ENCODE measurements around the gene ATP9B. TPM values are rescaled to one million over a fixed set of nuclear protein-coding genes. Genes with fewer than 3 reads are reported as not detected.

ATP9B gene
- total and polyA plus RNA-seq, 2 experiments from 2014 or later: 8.5 to 12.8 TPM

DNA sequence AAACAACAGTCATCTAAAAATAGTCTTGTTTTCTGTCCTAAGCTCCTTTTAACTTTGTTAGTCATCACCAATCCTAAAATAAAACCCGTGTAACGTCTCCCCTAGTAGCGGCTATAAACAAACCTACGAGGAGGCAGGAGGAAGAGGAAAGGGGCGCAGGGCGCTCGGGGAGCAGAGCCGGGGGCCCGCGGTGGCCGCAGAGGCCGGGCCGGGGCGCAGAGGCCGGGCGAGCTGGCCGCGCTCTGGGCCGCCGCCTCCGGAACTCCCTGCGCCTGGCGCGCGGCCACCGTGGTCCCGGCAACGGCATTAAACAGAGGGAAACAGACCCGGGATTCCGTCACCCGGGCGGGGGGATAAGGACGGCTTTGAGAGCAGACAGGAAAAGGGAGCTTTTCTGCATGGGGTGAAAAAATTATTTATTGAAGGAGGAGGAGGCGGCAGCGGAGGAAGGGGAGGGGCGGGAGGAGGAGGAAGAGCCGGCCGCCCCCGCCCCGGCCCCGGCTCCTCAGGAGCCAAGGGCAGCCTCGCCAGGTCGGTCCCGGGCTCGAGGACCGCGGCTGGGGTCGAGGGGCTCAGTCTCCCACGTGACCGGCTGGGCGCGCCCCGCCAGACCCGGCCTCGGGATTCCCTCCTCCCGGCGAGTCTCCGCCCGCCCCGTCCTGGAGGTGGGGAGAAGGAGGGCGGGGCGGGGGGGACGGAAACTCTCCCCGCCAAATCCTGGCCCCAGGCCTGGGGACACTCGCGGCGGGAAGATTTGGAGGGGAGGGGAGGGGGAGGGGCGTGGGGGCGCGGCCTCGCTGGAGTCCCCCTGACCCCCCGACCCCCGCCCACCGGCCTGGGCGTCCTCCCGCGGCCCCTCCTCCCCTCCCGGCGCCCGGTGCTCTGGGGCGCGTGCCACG is 324.7 kb downstream of the ATP9B start:
- in situ Hi-C loops (cut with MboI): no loop called here
- H3K79me2 ChIP-seq (ENCODE audit: insufficient read depth): no peaks in the 10 kb centered on the region

DNA sequence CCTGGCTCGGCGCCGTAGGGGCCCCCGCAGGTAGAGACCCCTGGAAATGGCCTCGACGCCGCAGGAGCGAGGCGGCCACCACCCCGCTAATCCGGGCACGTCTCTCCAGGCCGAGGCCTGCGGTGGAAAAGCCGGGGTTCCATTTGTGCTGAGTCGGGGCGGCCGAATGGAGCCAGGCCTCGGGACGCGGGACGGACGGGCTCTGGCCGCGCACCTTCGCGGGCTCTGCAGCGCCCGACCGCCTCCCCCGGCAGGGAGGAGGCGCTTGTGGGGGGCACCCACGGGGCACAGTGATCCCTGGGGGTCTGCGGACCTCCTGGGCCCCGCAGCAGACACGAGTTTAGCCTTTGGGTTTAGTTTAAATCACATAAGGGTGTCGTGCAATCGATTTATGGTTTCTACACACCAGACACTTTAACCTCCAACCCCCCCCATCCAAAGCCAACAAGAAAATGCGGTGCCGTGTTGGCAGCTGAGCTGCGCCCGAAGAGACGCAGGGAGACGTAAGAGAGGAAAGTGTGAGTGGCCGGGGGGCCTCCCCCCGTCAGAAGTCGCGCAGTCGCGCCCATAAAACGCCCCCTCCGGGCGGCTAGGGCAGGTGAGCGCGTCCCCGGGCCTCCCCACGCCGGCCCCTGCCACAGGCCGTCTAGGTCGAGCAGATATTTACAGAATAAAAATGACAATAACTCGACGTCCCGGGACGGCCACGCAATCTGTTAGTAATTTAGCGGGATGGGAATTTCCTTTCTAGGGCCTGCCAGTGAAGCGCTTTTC is 325.5 kb downstream of the ATP9B start:
- Histone ChIP-seq H4K20me1 (ENCODE audit: insufficient read depth) (no peaks in the 10 kb centered on the region), H3F3A (ENCODE audit: insufficient read depth) (no peaks in the 10 kb centered on the region), H3K36me3 (ENCODE audit: low read depth) (no peaks in the 10 kb centered on the region), H3K9ac (peak overlapping the region; percentile 95), H3K27ac (peak overlapping the region; percentile 92), H3K27me3 (replicated peaks; ENCODE audit: insufficient read depth) (no peaks in the 10 kb centered on the region), H3K79me2 (ENCODE audit: insufficient read depth) (no peaks in the 10 kb centered on the region), H3K9me3 (ENCODE audit: low read depth) (no peaks in the 10 kb centered on the region), H3K4me3 (peak overlapping the region; percentile 74), H3K9me2 (ENCODE audit: insufficient read depth) (no peaks in the 10 kb centered on the region), H3K4me1 (ENCODE audit: insufficient read depth) (no peaks in the 10 kb centered on the region), H2AFZ (peak overlapping the region; percentile 57), H3K4me2 (ENCODE audit: unreplicated experiment) (peak overlapping the region; percentile 49)
- 3 to 4% methylated on average over 57 to 66 of the region's 67 CpGs for WGBS, 2 experiments (ENCODE audit: low coverage in 1 of 2, low lambda C conversion rate in 2 of 2, missing lambda C conversion rate in 2 of 2)
- DNase-seq: peak; percentile 85
- TF ChIP-seq EZH2 (IDR thresholded peaks at IDR 0.05; ENCODE audit: insufficient read depth, poor library complexity, severe bottlenecking) (no peak), EZH2phosphoT487 (IDR thresholded peaks at IDR 0.05; ENCODE audit: insufficient read depth, low read depth) (no peak)
- in situ Hi-C loops (cut with MboI): no loop called here

More for the DNA sequence above, 324.7 kb downstream of the ATP9B start:
- H3K27ac ChIP-seq: peak overlapping the region; percentile 92
- H3K9me3 ChIP-seq (ENCODE audit: low read depth): no peaks in the 10 kb centered on the region
- H3K9me2 ChIP-seq (ENCODE audit: insufficient read depth): no peaks in the 10 kb centered on the region
- H2AFZ ChIP-seq: peak overlapping the region; percentile 67
- peaks cover 5% of the 10 kb centered on the region; the same call in 1 of the 2 replicates for H3K27me3 ChIP-seq (replicated peaks; ENCODE audit: insufficient read depth)
- no peaks in the 10 kb centered on the region for H3K36me3 ChIP-seq (ENCODE audit: low read depth)
- H3K9ac ChIP-seq: peak overlapping the region; percentile 95
- no peaks in the 10 kb centered on the region for H4K20me1 ChIP-seq (ENCODE audit: insufficient read depth)
- DNase-seq: peak; percentile 92
- H3F3A ChIP-seq (ENCODE audit: insufficient read depth): no peaks in the 10 kb centered on the region
- H3K4me1 ChIP-seq (ENCODE audit: insufficient read depth): no peaks in the 10 kb centered on the region
- TF ChIP-seq EZH2 (IDR thresholded peaks at IDR 0.05; ENCODE audit: insufficient read depth, poor library complexity, severe bottlenecking) (no peak), EZH2phosphoT487 (IDR thresholded peaks at IDR 0.05; ENCODE audit: insufficient read depth, low read depth) (no peak)
- peak overlapping the region; percentile 92 for H3K4me2 ChIP-seq (ENCODE audit: unreplicated experiment)
- WGBS, 2 experiments (ENCODE audit: low coverage in 1 of 2, low lambda C conversion rate in 2 of 2, missing lambda C conversion rate in 2 of 2): 1 to 2% methylated on average over 31 to 79 of the region's 83 CpGs
- H3K4me3 ChIP-seq: peak overlapping the region; percentile 74

DNA sequence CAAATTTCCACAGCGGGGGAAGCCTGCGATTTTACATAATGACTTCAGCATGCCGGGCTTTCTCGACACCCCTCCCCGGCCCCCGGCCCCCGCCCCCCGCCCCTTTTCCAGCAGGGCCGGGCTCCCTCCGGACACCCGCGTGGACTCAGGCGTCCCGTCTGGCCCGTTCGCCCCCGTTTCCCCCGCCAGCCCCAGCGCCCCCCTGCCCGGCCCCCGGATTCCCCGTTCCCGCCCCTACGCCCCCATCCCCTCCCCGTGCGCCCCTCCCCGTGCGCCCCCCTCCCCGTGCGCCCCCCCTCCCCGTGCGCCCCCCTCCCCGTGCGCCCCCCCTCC is 326.1 kb downstream of the ATP9B start:
- no peak for TF ChIP-seq EZH2phosphoT487 (IDR thresholded peaks at IDR 0.05; ENCODE audit: insufficient read depth, low read depth)
- TF ChIP-seq EZH2 (IDR thresholded peaks at IDR 0.05; ENCODE audit: insufficient read depth, poor library complexity, severe bottlenecking): no peak
- no peaks in the 10 kb centered on the region for H3K27me3 ChIP-seq (replicated peaks; ENCODE audit: insufficient read depth)

DNA sequence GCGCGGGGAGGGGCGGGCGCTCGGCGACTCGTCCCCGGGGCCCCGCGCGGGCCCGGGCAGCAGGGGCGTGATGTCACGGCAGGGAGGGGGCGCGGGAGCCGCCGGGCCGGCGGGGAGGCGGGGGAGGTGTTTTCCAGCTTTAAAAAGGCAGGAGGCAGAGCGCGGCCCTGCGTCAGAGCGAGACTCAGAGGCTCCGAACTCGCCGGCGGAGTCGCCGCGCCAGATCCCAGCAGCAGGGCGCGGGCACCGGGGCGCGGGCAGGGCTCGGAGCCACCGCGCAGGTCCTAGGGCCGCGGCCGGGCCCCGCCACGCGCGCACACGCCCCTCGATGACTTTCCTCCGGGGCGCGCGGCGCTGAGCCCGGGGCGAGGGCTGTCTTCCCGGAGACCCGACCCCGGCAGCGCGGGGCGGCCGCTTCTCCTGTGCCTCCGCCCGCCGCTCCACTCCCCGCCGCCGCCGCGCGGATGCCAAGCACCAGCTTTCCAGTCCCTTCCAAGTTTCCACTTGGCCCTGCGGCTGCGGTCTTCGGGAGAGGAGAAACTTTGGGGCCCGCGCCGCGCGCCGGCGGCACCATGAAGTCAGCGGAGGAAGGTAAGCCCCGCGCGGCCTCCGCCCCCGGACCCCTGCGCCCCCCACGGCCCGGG is 326.7 kb downstream of the ATP9B start, which contains the start of gene NFATC1:
NFATC1 (plus strand) TSS at position 170 of the 644 bp plus-strand sequence; CDS start at position 465, 295 bp downstream.
- Histone ChIP-seq H3K9ac (peak within 1 kb of the TSS; percentile 95), H3K4me2 (ENCODE audit: unreplicated experiment) (peak within 1 kb of the TSS; percentile 49), H3K9me2 (ENCODE audit: insufficient read depth) (no peaks in the 10 kb centered on the region), H3K27me3 (replicated peaks; ENCODE audit: insufficient read depth) (no peaks in the 10 kb centered on the region), H3K27ac (peak within 1 kb of the TSS; percentile 92), H3K4me1 (ENCODE audit: insufficient read depth) (no peaks in the 10 kb centered on the region), H3F3A (ENCODE audit: insufficient read depth) (no peaks in the 10 kb centered on the region), H2AFZ (peak within 1 kb of the TSS; percentile 57), H4K20me1 (ENCODE audit: insufficient read depth) (no peaks in the 10 kb centered on the region), H3K4me3 (peak within 1 kb of the TSS; percentile 74), H3K9me3 (ENCODE audit: low read depth) (no peaks in the 10 kb centered on the region), H3K36me3 (ENCODE audit: low read depth) (no peaks in the 10 kb centered on the region), H3K79me2 (ENCODE audit: insufficient read depth) (no peaks in the 10 kb centered on the region)
- TF ChIP-seq EZH2 (IDR thresholded peaks at IDR 0.05; ENCODE audit: insufficient read depth, poor library complexity, severe bottlenecking): no peak
- TF ChIP-seq EZH2phosphoT487 (IDR thresholded peaks at IDR 0.05; ENCODE audit: insufficient read depth, low read depth): no peak
- peak; percentile 92 for DNase-seq
- WGBS, 2 experiments (ENCODE audit: low coverage in 1 of 2, low lambda C conversion rate in 2 of 2, missing lambda C conversion rate in 2 of 2): 1 to 2% methylated on average over 40 to 67 of the region's 91 CpGs
- in situ Hi-C loops (cut with MboI): no loop called here

More for the DNA sequence above, 326.1 kb downstream of the ATP9B start:
- H3K4me3 ChIP-seq: no peak overlapping the region
- H2AFZ ChIP-seq: no peak overlapping the region
- no peak overlapping the region for H3K4me2 ChIP-seq (ENCODE audit: unreplicated experiment)
- no peaks in the 10 kb centered on the region for H3K9me2 ChIP-seq (ENCODE audit: insufficient read depth)
- no peaks in the 10 kb centered on the region for H3K4me1 ChIP-seq (ENCODE audit: insufficient read depth)
- in situ Hi-C loops (cut with MboI): no loop called here
- 4 to 7% methylated on average over 11 to 31 of the region's 34 CpGs for WGBS, 2 experiments (ENCODE audit: low coverage in 1 of 2, low lambda C conversion rate in 2 of 2, missing lambda C conversion rate in 2 of 2)
- no peaks in the 10 kb centered on the region for H3F3A ChIP-seq (ENCODE audit: insufficient read depth)
- peak overlapping the region; percentile 95 for H3K9ac ChIP-seq
- no peaks in the 10 kb centered on the region for H3K36me3 ChIP-seq (ENCODE audit: low read depth)
- peak overlapping the region; percentile 92 for H3K27ac ChIP-seq
- H4K20me1 ChIP-seq (ENCODE audit: insufficient read depth): no peaks in the 10 kb centered on the region
- no peaks in the 10 kb centered on the region for H3K79me2 ChIP-seq (ENCODE audit: insufficient read depth)
- no peak for DNase-seq
- no peaks in the 10 kb centered on the region for H3K9me3 ChIP-seq (ENCODE audit: low read depth)

Data from GM23248 (cell line).